NCI-H748 (cell line): ENCODE results near the gene SORL1.

Experiments used
- DNase-seq: peaks from one replicate; lab custom pipeline; 2025; ENCODE audit not compliant: unreplicated experiment; lab: John Stamatoyannopoulos, UW

The SORL1 gene

DNA sequence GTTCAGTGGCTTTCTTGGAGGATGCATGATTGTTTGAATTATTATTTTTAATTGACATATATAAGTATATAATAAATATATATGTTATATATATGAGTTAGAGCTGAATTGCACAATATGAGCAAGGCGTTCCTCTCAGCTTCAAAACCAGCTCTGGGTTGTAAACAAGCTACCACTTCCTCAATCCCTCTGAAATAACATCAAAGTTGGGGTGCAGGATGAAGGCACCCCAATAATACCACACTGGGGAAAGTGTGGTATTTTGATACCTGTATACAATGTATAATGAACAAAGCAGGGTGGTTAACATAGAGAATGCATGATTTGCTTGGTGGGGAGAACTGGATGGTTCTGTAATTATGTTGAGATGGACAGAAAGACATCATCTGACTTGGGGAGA is 1.7 kb upstream of the SORL1 start:
- no peak for DNase-seq

- DNase-seq = peak; percentile 56
Observed at GRCh38 chr11:121451178-121451985, 732 bp upstream of the SORL1 start.

DNA sequence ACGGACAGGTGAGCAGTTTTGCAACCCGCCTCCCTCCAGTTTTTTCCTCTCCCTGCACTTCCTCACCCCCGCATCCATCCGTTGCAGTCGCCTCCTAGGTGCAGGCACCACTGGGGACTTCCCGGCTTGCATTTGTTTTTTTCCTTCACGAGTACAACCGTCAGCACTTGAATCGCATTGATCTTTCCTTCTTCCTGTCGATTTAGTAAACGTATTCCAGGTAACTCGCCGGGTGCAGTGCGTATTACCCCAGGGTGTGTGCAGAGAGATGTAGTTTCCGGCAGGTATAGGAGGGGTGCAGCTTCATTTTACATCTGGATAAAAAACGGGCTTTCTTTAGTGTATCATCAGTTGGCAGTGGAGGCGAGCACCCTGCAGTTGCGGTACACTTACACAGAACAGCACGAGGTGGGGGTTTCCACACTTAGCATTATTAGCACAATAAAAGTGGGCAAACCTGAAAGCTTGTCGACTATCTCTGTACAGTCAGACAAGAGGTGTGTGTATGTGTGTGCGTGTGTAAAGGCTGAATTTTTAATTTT is 566 bp downstream of the SORL1 start, which contains the start of gene SORL1-AS1:
Gene SORL1-AS1 (minus strand): TSS at position 359 of the 542 bp plus-strand sequence.
- DNase-seq = peak; percentile 71

GRCh38 chr11:121453589-121454299 is 1.6 kb downstream of the SORL1 start:
- no peak for DNase-seq

- no peak for DNase-seq
Observed at GRCh38 chr11:121455115-121455514, 3.0 kb downstream of the SORL1 start.

DNA sequence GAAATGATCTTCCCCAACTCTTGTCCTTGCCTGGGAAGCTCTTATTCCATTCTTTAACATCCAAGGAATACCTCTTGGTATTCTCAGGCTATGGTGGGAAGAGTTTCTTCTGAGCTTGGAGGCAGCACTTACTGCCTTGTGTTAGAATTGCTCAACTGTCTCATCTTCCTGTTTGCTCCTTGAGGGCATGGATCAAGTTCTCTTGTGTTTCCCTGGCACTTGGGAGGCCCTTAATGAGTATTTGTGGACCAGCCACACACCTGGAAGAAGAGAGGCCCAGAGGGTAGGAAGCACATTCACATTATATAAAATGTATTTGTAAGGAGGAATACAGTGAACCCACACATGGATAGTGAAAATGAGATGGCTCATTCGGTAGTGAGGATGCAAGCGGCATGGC is 4.0 kb downstream of the SORL1 start:
- no peak for DNase-seq

GRCh38 chr11:121456816-121457431 is 4.8 kb downstream of the SORL1 start:
- DNase-seq = no peak

DNA sequence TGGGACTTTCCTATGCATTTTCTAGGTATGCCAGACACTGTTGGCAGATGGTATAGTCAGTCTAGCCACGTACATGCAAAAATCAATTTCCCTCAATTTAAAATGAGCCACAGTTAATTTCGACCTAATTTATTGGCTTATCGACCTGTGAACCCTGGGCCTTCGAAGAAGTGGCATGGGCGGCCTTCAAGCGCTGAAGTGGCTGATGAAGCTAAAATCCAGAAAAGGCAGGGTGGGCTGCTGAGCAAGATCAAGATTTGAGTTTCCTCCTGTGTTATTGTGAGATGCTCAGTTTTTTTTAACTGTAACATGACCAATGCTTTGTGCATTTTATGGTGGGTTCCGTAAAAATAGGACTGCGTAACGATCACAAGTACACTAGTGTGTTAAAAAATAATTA is 6.4 kb downstream of the SORL1 start:
- DNase-seq = no peak

DNA sequence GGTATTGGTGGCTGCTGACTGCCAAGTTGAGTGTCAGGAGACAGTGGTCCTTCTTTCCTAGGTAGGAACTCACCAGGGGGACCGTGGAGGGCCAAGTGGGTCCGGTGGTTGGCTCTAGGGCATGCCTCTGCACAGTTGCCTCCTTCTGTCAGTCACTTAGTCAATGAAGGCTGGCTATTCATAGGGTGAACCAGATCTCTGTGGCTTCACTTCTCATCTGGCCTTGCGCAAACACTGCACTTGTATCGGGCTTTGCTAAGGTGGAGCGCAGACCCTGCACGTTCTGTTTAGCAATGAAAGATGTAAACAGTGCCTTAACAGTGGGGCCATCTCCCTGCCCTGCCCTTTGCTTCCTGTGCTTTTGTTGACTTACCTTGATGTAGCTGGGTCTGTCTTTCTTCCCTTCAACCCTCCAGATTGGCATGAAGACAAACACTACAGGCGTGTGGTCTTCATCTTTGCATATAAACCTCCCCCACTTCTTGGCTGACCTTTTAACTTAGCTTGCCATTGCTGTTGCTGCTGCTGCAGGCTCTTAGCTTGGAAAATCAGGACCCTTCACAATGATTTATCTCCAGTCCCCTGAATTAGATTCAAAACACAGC is 7.4 kb downstream of the SORL1 start:
- DNase-seq = peak; percentile 52

DNA sequence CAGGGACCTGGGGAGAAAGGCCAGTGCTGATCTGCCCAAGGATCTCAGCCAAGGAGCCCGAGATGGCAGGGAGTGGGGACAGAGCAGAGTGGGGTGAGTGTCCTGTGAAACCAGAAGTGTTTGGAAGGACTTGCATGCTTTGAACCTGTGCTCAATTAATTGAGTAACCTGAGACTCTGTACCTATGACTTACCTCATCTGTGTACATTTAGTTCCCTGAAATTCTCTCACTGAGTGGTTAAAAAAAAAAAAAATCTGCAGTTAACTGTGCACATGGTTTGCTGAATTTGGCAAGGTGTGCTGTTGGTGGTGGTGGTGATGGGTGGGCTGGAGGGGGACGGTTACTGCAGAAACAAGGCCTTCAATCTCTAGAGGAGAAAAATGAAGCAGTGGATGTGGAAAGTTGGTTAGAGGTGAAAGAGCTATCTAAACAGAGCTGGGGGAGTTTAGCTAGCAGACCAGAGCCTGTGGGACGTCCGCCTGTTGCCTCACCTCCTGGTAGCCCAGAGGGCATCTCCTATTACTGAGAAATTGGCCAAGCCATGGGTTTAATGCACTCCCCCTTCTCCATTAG is 8.9 kb downstream of the SORL1 start:
- DNase-seq = peak; percentile 32

DNA sequence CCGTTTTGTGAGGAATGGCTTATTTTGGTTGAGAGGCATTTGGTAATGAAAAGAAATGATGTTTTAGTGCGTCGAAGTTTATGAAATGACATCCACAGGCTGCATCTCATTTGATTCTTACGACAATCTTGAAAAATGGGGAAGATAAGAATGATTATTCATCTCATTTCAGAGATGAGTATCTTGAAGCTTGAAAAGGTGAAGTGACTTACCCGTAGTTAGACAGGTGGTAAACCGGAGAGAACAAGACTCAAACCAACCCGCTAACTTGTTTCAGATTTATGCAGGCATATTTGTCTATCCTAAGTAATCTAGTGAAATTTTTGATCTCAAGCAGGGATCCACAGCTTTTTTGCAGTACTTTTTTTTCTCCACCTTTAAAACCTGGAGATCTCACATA is 9.7 kb downstream of the SORL1 start:
- DNase-seq = no peak

DNA sequence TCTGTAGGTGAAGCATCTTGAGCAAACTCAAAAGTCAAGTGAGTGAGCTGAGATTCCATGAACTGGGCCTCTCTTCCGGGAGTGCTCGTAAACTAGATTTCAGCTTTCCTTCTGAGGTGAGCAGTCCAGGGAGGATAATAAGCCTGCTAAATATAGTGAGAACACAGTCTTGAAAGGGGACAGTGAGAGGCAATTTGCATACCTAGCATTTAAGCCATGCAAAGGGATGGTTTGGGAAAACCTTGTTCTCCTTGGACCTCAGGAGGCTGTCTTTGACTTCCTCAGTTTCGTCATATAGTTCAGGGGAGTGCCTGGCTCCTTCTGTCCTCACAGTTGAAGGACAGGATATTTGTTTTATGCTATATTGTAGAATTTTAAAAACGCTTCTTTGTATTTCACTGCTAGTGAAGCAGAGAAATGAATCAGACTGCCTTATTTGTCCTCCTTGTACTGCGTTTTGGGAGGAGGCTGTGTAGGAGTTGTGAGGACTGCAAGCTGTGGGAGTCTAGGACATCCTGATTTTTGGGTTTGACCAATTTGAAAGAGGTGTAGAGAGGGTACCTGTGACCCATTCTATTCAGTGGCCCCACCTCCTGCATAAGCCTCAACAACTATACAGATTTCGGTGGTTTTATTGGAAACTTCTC is 11.7 kb downstream of the SORL1 start:
- DNase-seq = no peak

DNA sequence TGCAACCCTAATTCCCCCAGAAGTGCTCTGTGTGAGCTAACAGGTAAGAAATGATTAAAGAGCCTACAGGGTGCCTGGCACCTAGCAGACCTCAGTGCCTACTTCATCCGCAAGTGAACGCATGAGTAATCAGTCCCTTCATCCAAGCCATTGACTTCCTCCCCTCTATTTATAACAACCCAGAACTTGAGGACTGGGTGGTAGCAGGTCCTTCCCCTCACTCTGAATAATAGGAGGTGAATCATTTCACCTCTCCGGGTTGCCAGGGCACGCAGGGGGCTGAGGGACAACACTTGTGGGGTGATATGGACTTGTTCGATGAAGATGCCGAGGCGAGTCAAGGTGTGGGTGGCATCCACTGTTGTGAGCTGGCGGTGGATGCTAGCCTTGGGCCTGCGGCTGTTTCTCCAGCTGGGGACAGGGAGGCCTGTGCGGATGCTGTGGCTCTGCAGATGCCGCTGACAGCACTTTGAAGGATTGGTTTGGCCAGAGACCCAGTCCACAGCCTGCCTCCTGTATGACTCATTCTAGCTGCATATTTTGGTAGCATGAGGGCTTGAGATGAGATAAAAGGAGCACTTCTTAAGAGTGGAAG is 12.3 kb downstream of the SORL1 start:
- no peak for DNase-seq

GRCh38 chr11:121465709-121466062 is 13.6 kb downstream of the SORL1 start:
- DNase-seq = no peak

DNA sequence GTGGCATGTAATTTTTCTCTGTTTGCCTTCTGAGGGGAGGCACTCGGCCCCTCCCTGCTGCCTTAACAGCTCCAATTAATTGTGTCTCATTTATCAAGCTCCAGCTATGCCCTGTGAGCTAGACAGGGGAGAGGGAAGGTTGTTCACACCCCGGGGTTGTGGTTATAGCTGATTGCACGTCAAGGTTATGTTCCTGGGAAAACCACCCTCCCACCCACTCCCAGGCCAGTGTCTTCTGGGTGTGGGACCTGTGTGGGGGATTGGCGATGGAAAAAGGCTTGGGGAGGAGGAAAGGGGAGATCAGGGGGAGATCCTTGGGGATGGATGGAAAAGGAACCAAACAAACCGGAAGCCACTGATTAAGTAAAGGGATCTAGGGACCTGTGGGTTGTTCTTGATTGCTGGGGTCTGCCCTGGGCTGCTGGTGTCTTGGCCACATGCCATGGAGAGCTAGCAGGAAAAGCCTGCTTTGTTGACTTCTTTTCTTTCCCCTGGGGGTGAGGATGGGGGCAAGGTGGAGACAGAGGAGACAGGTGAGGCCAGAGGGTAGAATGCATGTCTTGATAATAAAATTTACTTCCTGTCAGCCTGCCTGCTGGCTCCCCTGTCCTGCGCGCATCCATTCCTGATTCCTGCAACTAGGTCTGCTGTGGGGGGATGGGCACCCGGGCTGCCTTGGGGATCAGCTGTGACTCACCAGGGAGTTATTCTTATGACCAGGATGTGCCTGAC is 14.1 kb downstream of the SORL1 start:
- peak; percentile 87 for DNase-seq

- no peak for DNase-seq
Observed at GRCh38 chr11:121467471-121467870, 15.4 kb downstream of the SORL1 start.

- DNase-seq = no peak
Observed at GRCh38 chr11:121467965-121468364, 15.9 kb downstream of the SORL1 start.

DNA sequence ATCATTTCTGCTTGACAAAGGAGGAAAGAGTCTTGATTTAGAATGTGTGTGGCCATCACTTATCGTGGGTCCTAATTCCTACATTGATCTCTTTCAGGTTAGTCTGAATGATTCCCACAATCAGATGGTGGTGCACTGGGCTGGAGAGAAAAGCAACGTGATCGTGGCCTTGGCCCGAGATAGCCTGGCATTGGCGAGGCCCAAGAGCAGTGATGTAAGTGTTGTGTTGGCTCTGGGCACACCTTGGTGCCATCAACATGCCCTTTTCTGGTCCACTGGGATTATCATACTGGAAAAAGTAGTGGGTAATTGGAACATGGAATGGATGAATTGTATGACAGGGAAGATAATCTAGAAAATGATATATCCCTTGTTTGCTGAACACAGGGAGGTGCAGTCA is 17.8 kb downstream of the SORL1 start:
- no peak for DNase-seq

GRCh38 chr11:121471167-121471566 is 19.1 kb downstream of the SORL1 start:
- no peak for DNase-seq
